NCI-H1417 treated with DMSO at 0.1 percent for 48 hours (cell line): ENCODE results near the gene GLMP.
A peak's percentile ranks its signal among the peaks of the same experiment; 100 is the strongest.
"Not testable (repeated sequence)": the region's sequence is repeated elsewhere in the genome, so short reads cannot be mapped to it uniquely, and the experiment has no call there.

ENCODE experiments used
- DNase-seq: peaks from one replicate; lab custom pipeline; 2025; lab: John Stamatoyannopoulos, UW

GLMP gene

GRCh38 chr1:156295391-156295947, at the start of gene GLMP:
Gene GLMP (minus strand): TSS chr1:156295679. CDS start chr1:156295645, 34 bp downstream.
- no peak for DNase-seq

- DNase-seq: no peak
These were observed 48.9 kb upstream of the GLMP start for GRCh38 chr1:156344409-156344808.

DNA sequence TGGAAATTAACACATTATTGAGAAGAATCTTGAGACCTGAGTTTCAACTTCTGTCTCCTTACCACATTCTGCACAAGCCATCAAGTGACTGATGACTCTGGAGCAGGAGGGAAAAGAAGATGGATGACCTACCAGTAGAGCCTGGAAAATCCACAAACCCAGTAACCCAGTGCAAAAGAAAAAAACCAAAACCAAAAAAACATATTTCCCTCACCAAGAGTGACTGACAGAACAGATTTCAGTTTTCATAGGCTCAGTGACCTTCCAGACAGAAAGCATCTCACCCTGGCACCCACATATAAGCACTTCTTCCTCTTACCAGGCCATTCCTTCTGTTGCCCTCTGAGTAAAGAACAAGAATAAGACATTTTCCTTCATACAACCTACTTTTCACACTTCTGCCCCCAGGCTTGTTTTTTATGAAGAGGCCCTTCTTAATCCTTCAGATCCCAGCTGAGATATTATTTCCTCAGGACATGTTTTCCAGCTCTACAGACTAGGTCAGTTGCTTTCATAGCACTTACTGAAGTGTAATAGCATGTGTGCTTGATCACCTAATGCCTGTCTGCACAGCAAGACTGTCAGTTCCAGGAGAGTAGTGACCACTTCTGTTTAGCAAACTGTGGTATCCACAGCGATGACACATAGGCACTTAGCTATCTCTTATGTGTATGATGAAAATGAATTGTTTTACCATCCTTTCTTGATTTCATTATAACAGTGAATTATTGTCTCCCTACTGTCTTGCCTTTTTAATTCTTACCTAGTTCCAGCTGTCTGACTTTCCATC, 46.9 kb upstream of the GLMP start:
- DNase-seq: no peak

DNA sequence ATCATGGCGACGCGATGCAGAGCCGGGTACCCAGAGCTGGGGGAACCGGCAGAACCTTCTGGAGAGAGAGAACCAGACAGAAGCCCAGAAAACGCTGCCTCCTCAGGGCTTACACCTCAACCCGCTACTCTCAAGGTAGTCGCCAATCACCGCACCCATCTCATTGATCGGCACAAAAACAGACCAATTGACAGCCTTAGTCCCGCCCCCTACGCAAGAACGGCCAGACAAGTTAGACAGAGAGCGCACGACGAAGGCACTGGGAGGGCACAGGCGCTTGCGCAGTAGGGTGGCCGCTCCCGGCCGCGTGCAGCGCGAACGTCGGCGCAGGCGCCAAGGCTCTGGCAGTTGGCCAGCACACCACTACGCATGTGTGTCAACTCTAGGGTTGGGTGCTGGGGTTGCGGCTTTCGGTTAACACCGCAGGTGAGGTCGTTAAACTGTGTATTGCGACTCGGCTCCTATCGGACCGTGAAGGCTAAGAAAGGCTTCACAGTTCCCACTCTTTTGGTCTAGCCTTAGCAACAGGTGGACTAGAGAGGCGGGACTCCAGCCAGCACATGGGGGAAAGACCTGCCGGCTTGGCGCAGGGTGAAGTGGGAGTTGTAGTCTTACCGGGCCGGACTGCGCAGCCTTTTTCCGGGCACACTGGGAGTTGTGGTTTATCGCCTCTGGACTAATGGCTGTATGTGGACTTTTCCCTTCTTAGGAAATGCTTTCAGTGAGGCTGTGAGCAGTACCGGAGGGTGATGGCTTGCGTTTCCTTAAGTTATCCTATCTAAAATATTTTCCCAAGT, 42.9 kb upstream of the GLMP start, which contains the start of the genes CCT3 and TSACC:
CCT3 (minus strand) TSS at position 113 of the 797 bp plus-strand sequence; CDS start at position 5, 108 bp downstream.
TSACC (plus strand) TSS at position 347 of the 797 bp plus-strand sequence. CDS start 1,232 bp downstream, outside the sequence.
- peak; percentile 99 for DNase-seq

GRCh38 chr1:156337888-156338179, 42.4 kb upstream of the GLMP start:
- no peak for DNase-seq

GRCh38 chr1:156337052-156337887, 41.8 kb upstream of the GLMP start:
- DNase-seq: no peak

- no peak for DNase-seq
These were observed 40.8 kb upstream of the GLMP start for GRCh38 chr1:156336242-156336641.

DNA sequence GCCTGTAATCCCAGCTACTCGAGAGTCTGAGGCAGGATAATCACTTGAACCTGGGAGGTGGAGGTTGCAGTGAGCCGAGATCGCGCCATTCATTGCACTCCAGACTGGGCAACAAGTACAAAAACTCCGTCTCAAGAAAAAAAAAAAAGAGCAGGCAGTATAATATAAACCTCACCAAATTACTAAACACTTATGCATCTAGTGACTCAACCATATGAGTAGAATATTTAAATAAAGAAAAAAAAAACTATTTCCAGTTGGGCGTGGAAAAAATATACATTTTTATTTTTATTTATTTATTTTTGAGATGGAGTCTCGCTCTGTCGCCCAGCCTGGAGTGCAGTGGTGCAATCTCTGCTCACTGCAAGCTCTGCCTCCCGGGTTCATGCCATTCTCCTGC, 27.7 kb upstream of the GLMP start:
- DNase-seq: not testable (repeated sequence)

GRCh38 chr1:156320560-156320959, 25.1 kb upstream of the GLMP start:
- no peak for DNase-seq

GRCh38 chr1:156319664-156320063, 24.2 kb upstream of the GLMP start:
- no peak for DNase-seq

DNA sequence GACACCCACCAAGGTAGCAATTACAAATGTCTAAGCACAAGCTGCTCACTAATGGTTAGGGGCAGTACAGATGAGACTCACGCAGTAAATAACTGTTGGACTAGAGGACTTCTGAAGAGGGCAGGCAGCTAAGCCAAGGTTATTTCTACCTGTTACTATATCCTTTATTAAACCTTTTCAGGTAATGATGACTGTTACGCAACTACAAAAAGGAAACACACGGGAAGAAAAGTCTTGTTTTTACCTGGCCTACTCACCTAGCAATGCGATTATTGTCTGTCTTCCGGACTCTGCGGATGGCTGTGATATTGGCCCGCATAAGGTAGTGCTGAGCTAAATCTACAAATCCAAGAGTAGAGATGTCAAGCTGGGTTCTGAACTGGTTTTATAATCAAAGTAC, 21.4 kb upstream of the GLMP start:
- no peak for DNase-seq

DNA sequence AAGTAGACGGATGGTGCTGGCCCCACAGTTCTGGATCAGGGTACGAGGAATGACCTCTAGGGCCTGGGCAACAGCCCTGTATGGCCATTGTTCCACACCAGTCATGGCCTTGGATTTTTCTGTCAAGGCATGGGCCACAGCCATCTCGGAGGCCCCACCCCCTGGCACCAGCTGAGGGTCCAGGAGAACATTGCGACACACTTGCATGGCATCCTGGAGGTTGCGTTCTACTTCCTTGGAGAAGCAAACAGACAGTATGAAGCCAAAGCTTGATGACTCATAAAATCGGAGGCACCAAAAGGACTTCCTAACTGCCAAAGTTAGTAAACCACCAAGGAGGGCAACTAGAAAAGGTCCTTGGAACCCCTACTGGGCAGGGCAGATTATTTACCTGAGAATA, 15.5 kb upstream of the GLMP start:
- no peak for DNase-seq

DNA sequence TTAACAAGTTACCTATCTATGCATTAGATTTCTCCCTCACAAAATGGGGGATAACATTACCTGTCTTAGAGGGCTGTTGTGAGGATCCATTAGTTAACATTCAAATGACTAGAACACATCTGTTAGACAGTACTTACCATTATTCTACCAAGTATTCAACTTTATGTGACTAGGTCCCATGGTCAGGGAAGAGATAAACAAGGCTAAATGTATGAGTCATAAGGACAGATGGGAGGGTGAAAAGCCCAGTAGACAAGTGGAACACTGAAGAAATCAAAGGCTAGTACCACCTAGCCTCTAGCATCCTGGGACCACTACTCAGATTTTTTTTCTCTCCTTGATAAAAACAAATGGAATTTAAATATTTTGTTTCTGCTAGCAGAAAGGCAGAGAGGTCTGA, 12.6 kb upstream of the GLMP start:
- DNase-seq: no peak

DNA sequence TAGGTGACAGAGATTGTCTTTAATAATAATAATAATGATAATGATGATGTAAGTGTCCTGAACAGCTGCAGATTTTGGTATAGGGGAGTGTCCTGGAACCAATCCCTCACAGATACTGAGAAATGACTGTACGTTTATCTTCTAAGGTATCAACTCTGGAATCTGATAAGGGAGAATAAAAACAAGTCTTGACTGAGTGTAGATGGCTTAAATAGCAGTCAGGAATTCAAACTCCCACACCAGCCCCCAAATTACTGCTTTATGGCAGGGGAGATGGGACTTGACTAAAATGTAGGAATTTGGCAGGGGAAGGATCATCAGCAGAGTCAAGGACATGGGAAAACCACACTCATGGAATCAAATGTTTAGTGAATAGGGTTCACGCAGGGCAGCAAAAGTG, 9.7 kb upstream of the GLMP start:
- DNase-seq: no peak

DNA sequence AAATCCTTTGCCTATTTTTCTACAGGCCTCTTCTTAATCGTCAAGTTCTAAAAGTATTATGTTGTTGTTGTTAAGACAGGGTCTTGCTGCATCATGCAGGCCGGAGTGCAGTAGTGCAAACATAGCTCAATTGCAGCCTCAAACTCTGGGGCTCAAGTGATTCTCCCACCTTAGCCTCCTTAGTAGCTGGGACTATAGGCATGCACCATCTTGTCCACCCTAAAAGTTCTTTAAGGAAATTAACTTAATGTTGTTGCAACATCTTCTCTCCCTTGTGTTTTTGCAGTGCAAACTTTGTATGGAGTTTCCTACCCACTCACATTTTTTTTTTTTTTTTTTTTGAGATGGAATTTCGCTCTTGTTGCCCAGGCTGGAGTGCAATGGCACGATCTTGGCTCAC, 7.8 kb upstream of the GLMP start:
- DNase-seq: no peak

GRCh38 chr1:156298852-156299357, 3.4 kb upstream of the GLMP start, which contains the start of gene VHLL:
Gene VHLL (minus strand): TSS chr1:156299307. CDS start chr1:156299189, 118 bp downstream.
- DNase-seq: no peak

DNA sequence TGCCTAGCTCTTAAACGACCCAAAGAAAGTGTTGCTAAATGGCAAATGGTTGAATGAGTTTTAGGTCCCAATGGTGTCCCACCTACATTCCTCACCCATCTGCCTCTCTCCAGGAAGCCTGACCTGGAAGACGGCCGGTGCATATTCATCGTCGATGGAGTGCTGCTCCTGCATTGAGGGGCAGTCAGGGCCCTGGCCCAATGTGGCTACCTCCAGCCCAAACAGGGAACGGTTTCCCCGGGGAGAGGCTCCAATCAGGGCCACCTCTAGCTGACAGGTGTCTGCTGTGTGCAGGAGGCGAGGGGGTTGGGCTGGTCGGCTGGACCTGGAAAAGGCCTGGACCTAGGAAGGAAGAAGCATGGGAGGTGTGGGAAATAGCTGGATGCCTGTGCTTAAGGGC, 1.6 kb downstream of the GLMP start:
- DNase-seq: no peak

DNA sequence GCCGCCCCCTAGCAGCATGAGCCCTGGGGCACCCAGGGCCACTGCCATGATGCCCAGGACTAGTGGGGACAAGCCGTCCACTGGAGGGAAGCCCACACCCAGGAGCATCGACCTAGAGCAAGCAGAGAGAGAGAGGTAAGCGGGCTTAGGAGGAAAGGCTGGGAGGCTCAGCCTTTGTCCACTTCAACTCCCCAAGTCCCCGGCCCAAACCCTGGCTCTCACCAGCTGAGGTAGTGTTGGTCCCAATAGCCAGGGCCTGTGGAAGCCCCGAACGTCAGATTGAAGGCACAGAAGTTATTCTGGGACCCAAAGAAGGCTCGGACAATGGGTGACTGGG, 2.4 kb downstream of the GLMP start:
- DNase-seq: no peak

GRCh38 chr1:156291226-156292061, 4.0 kb downstream of the GLMP start:
- no peak for DNase-seq

- no peak for DNase-seq
These were observed 5.6 kb downstream of the GLMP start for GRCh38 chr1:156289857-156290256.

GRCh38 chr1:156286061-156286460, 9.4 kb downstream of the GLMP start:
- no peak for DNase-seq
